ENCODE measurements around the gene OR1B1. TPM values are rescaled to one million over a fixed set of nuclear protein-coding genes. Genes with fewer than 3 reads are reported as not detected.

The OR1B1 gene
- total RNA-seq, 1 donor = not detected

DNA sequence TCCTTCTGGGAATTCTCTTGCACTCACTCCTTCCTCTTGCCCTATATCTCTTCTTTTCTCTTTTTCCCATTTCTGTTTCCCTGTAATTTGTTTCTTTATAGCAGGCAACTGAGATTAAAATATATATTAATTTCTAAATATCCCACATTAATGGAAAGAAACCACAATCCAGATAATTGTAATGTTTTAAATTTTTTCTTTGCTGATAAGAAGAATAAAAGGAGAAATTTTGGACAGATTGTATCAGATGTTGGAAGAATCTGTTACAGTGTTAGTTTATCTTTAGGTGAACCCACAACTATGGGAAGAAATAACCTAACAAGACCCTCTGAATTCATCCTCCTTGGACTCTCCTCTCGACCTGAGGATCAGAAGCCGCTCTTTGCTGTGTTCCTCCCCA is 4.0 kb upstream of the OR1B1 start, which contains the start of gene OR1L1:
Gene OR1L1, plus strand, starts transcription at position 301 of the 400 bp plus-strand sequence. Its CDS starts 0 bp downstream, at position 301.
- Histone ChIP-seq H3K9me3 (ENCODE audit: low read depth, low read length) (no peaks in the 10 kb centered on the region), H2AFZ (ENCODE audit: low read length) (no peak within 1 kb of the TSS), H4K20me1 (ENCODE audit: insufficient read depth, low read length) (no peaks in the 10 kb centered on the region), H3K4me3 (ENCODE audit: insufficient read depth, low read length) (no peak within 1 kb of the TSS), H3K27ac (ENCODE audit: low read depth, low read length) (no peak within 1 kb of the TSS), H3K79me2 (ENCODE audit: insufficient read depth, low read length) (no peaks in the 10 kb centered on the region), H3K4me1 (ENCODE audit: insufficient read depth, low read length) (no peaks in the 10 kb centered on the region), H3K4me2 (ENCODE audit: insufficient read depth, low read length) (no peak within 1 kb of the TSS), H3K27me3 (ENCODE audit: insufficient read depth, low read length) (no peaks in the 10 kb centered on the region), H3K36me3 (ENCODE audit: insufficient read depth, low read length) (no peaks in the 10 kb centered on the region)
- TF ChIP-seq, protein P1, sequence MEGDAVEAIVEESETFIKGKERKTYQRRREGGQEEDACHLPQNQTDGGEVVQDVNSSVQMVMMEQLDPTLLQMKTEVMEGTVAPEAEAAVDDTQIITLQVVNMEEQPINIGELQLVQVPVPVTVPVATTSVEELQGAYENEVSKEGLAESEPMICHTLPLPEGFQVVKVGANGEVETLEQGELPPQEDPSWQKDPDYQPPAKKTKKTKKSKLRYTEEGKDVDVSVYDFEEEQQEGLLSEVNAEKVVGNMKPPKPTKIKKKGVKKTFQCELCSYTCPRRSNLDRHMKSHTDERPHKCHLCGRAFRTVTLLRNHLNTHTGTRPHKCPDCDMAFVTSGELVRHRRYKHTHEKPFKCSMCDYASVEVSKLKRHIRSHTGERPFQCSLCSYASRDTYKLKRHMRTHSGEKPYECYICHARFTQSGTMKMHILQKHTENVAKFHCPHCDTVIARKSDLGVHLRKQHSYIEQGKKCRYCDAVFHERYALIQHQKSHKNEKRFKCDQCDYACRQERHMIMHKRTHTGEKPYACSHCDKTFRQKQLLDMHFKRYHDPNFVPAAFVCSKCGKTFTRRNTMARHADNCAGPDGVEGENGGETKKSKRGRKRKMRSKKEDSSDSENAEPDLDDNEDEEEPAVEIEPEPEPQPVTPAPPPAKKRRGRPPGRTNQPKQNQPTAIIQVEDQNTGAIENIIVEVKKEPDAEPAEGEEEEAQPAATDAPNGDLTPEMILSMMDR (IDR thresholded peaks at IDR 0.05; ENCODE audit: extremely low read depth, low read depth, low read length) = no peak
- no peak for DNase-seq (ENCODE audit: insufficient read length, low spot score, missing footprints)

- no peak overlapping the region for H3K4me2 ChIP-seq (ENCODE audit: insufficient read depth, low read length)
- no peaks in the 10 kb centered on the region for H3K4me1 ChIP-seq (ENCODE audit: insufficient read depth, low read length)
- TF ChIP-seq, protein P1 (IDR thresholded peaks at IDR 0.05; ENCODE audit: extremely low read depth, low read depth, low read length) = no peak
- no peak for DNase-seq (ENCODE audit: insufficient read length, low spot score, missing footprints)
- H2AFZ ChIP-seq (ENCODE audit: low read length) = no peak overlapping the region
- no peaks in the 10 kb centered on the region for H4K20me1 ChIP-seq (ENCODE audit: insufficient read depth, low read length)
- H3K27ac ChIP-seq (ENCODE audit: low read depth, low read length) = no peak overlapping the region
- H3K9me3 ChIP-seq (ENCODE audit: low read depth, low read length) = no peaks in the 10 kb centered on the region
- no peaks in the 10 kb centered on the region for H3K36me3 ChIP-seq (ENCODE audit: insufficient read depth, low read length)
- no peaks in the 10 kb centered on the region for H3K79me2 ChIP-seq (ENCODE audit: insufficient read depth, low read length)
- H3K27me3 ChIP-seq (ENCODE audit: insufficient read depth, low read length) = no peaks in the 10 kb centered on the region
- no peak overlapping the region for H3K4me3 ChIP-seq (ENCODE audit: insufficient read depth, low read length)
Measured at GRCh38 chr9:122656378-122656777, 1.0 kb downstream of the OR1B1 start.

DNA sequence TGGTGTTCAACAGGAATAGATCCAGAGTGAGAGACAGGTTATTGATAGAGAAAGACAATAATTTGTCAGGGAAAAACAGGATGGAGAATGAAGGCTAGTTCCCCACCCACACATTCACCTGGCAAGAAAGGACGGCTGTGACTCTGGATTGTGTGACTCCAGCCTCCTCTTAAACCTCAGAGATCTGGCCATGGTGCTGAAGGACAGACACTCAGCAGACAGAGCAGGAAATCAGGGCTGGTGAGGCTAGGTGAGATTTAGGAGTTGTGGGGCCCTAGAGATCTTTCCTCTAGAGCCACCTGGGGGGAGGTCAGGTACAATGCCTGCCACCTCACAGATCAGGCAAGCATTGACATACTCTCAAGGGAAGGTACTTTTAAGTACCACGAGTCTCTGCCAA is 15.2 kb downstream of the OR1B1 start:
- H3K36me3 ChIP-seq (ENCODE audit: insufficient read depth, low read length) = no peaks in the 10 kb centered on the region
- TF ChIP-seq, protein P1 (IDR thresholded peaks at IDR 0.05; ENCODE audit: extremely low read depth, low read depth, low read length) = no peak
- H3K4me3 ChIP-seq (ENCODE audit: insufficient read depth, low read length) = no peak overlapping the region
- no peaks in the 10 kb centered on the region for H3K4me1 ChIP-seq (ENCODE audit: insufficient read depth, low read length)
- no peak overlapping the region for H3K27ac ChIP-seq (ENCODE audit: low read depth, low read length)
- no peaks in the 10 kb centered on the region for H3K79me2 ChIP-seq (ENCODE audit: insufficient read depth, low read length)
- no peak overlapping the region for H2AFZ ChIP-seq (ENCODE audit: low read length)
- no peaks in the 10 kb centered on the region for H3K9me3 ChIP-seq (ENCODE audit: low read depth, low read length)
- DNase-seq (ENCODE audit: insufficient read length, low spot score, missing footprints) = no peak
- no peaks in the 10 kb centered on the region for H3K27me3 ChIP-seq (ENCODE audit: insufficient read depth, low read length)
- no peak overlapping the region for H3K4me2 ChIP-seq (ENCODE audit: insufficient read depth, low read length)
- H4K20me1 ChIP-seq (ENCODE audit: insufficient read depth, low read length) = no peaks in the 10 kb centered on the region

- no peak overlapping the region for H3K4me3 ChIP-seq (ENCODE audit: insufficient read depth, low read length)
- no peak overlapping the region for H2AFZ ChIP-seq (ENCODE audit: low read length)
- H3K9me3 ChIP-seq (ENCODE audit: low read depth, low read length) = no peaks in the 10 kb centered on the region
- no peak for DNase-seq (ENCODE audit: insufficient read length, low spot score, missing footprints)
- no peaks in the 10 kb centered on the region for H4K20me1 ChIP-seq (ENCODE audit: insufficient read depth, low read length)
- no peak overlapping the region for H3K27ac ChIP-seq (ENCODE audit: low read depth, low read length)
- TF ChIP-seq, protein P1 (IDR thresholded peaks at IDR 0.05; ENCODE audit: extremely low read depth, low read depth, low read length) = no peak
- H3K27me3 ChIP-seq (ENCODE audit: insufficient read depth, low read length) = no peaks in the 10 kb centered on the region
- no peaks in the 10 kb centered on the region for H3K4me1 ChIP-seq (ENCODE audit: insufficient read depth, low read length)
- no peaks in the 10 kb centered on the region for H3K36me3 ChIP-seq (ENCODE audit: insufficient read depth, low read length)
- no peaks in the 10 kb centered on the region for H3K79me2 ChIP-seq (ENCODE audit: insufficient read depth, low read length)
- no peak overlapping the region for H3K4me2 ChIP-seq (ENCODE audit: insufficient read depth, low read length)
Measured at GRCh38 chr9:122619996-122620395, 37.4 kb downstream of the OR1B1 start.
